Hematopoietic multipotent progenitor cell treated with erythropoietin and hydrocortisone succinate and interleukin-3 and kit ligand, for 15 days (in vitro differentiated cells): ENCODE data around the gene CNOT1.
"Not testable (repeated sequence)": the region's sequence is repeated elsewhere in the genome, so short reads cannot be mapped to it uniquely, and the experiment has no call there.

Source experiments
- DNase-seq: peaks from one replicate; pipeline ENCODE4 v3.0.0-alpha.2; 2015; ENCODE audit warnings: low spot score

Gene CNOT1

DNA sequence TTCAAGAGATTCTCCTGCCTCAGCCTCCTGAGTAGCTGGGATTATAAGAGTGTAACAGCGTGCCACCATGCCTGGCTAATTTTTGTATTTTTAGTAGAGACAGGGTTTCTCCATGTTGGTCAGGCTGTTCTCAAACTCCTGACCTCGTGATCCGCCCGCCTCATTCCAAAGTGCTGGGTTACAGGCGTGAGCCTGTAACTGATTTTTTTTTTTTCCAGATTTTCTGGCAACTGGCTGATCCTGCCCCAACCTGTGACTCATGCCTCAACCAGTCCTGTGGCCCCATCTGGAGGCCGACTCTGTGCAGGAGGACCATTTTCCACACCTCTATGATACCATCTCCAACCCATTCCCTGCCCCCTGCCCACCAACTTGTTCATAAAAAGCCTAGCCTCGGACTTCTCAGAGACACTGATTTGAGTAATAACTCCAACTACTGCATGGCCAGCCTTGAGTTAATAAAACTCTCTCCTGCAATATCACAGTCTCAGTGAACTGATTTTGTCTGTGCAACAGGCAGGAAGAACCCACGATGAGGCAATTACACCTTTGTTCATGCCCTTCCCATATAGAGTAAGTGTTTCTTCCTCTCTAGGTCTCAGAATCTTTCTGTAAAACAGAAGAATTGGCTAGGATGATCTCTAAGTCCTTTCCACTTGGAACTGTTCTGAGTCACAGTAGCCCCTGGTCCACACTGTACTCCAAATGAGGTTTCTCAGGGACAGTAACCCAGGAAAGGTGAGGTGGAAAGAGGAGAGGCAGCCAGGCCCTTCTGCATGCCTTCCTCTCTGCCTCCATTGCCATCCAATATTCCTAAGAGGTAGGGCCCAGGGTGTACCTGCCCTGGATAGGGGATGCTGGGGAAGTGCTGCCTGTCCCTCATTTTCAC lies 8.8 kb upstream of the CNOT1 start:
- no peak for DNase-seq

DNA sequence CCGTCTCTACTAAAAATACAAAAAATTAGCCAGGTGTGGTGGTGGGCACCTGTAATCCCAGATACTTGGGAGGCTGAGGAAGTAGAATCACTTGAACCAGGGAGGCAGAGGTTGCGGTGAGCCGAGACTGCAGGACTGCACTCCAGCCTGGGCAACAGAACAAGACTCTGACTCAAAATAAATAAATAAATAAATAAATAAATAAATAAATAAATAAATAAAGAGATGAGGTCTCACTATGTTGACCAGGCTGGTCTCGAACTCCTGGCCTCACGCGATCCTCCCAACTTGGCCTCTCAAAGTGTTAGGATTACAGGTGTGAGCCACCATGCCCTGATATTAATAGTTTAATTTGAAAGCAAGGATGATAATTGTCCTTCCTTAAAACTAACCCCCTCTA lies 7.4 kb upstream of the CNOT1 start:
- not testable (repeated sequence) for DNase-seq

- no peak for DNase-seq
Observed at GRCh38 chr16:58636466-58636865, 6.8 kb upstream of the CNOT1 start.

- no peak for DNase-seq
Observed at GRCh38 chr16:58635502-58635901, 5.9 kb upstream of the CNOT1 start.

DNA sequence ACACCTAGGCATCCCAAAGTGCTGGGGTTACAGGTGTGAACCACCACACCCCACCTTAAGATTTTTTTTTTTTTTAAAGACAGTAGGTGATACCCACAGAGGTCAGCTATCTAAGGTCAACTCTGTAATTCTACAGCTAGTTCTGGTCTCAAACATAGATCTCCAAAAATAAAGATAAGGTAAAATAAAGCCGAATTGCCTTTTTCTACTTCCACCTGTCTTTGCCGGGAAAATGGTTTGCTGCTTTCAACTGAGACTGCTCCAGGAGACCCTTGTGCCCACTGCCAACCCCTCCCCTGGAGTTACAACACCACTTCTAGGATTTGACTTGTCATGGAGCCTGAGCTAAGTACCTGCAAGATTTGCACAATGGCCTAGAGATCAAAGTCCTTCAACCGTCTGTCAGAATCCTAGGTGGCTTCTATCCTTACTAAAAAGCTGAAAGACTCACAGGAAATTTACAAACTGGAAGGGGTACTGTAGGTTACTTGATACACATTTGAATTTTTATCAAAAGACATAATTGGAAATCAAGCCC lies 4.7 kb upstream of the CNOT1 start:
- no peak for DNase-seq

GRCh38 chr16:58628845-58629732 lies 537 bp downstream of the CNOT1 start:
- DNase-seq, result peak; percentile 57

DNA sequence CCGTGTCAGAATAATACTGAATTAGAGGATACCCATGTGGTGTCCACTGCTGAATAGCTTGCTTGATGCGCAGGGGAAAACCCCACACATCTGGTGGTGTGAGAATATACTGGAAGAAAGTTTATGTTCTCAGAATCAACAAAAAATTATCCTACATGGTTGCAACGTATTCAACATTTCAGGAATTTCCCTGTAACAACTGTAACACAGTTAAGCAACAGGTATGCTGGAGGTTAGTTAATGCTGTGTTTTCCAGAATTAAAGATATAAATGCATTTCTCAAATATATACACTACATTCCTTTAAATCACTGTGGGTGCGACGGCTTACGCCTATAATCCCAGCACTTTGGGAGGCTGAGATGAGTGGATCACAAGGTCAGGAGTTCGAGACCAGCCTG lies 5.4 kb downstream of the CNOT1 start:
- DNase-seq, result no peak

DNA sequence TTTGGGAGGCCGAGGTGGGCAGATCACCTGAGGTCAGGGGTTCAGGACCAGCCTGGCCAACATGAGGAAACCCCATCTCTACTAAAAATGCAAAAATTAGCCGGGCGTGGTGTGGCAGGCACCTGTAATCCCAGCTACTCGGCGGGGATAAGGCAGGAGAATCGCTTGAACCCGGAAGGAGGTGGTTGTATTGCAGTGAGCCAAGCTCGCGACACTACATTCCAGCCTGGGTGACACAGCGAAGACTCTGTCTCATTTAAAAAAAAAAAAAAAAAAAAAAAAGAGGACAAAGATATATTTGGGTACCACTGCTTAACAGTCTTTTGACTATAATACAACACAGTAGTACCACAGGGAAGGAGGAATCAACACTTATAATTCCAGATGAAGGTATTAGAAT lies 9.2 kb downstream of the CNOT1 start:
- no peak for DNase-seq

DNA sequence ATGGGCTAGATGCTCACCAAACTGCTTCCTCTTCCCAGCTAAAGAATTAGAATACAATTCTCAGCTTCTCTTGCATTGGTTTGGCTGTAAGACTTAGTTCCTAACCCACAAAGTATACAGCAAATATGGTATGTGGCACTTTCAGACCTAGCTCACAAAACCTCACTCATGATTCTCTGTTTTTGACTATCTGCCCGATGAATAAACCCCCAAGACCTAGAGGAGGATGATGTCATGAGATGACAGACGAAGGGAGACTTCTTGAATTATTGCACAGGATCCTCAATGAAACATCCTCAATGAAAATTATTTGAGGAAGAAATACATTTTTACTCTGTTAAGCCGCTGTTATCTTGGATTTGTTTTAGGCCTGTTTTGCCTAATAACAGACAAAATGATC lies 14.3 kb downstream of the CNOT1 start:
- DNase-seq, result no peak

DNA sequence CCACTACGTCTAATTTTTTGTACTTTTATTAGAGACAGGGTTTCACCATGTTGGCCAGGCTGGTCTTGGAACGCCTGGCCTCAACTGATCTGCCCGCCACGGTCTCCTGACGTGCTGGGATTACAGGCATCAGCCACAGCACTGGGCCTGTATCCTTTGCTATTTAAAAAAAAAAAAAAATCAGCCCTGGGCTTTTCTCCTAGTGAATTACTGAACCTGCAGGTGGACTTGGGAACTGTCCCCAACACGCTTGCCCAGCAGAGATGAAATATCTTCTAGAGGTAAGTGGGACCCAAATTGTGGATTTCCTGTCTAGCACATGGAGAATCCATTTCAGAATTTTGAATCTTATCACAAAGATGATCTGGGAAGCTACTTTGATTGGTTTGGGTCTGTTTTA lies 14.8 kb downstream of the CNOT1 start:
- no peak for DNase-seq

DNA sequence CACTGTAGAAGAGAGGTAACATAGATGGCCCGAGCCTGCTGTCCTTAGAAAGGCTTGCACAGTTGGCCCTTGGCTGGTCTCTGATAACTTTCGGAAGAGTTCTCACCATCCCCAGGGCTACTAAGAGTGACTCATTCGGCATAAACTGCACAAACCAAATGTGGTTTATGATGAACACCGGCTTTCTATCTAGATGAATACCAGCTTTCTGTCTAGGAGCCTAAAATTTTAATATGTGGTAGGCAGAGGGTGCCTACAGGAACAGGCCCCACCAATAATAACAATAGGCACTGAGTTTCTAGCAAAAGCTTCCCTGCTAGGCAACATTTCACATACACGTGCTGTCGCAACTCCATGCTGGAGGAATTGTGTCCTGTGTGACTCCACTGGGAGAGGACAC lies 15.4 kb downstream of the CNOT1 start:
- DNase-seq, result no peak

GRCh38 chr16:58612965-58613364 lies 16.7 kb downstream of the CNOT1 start:
- DNase-seq, result not testable (repeated sequence)

DNA sequence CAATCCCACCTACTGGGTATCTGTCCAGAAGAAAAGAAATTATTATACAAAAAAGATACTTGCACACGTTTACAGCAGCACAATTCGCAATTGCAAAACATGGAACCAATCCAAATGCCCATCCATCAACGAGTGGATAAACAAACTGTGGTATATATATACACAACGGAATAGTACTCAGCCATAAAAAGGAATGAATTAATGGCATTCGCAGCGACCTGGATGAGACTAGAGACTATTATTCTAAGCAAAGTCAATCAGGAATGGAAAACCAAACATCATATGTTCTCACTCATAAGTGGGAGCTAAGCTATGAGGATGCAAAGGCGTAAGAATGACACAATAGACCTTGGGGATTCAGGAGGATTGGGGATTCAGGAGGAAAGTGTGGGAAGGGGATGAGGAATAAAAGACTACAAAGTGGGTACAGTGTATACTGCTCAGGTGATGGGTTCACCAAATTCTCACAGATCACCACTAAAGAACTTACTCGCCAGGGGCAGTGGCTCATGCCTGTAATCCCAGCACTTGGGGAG lies 21.0 kb downstream of the CNOT1 start:
- no peak for DNase-seq

GRCh38 chr16:58605562-58605961 lies 24.1 kb downstream of the CNOT1 start:
- no peak for DNase-seq

- DNase-seq, result no peak
Observed at GRCh38 chr16:58591083-58591482, 38.5 kb downstream of the CNOT1 start.

GRCh38 chr16:58589326-58589905 lies 40.2 kb downstream of the CNOT1 start:
- DNase-seq, result no peak

DNA sequence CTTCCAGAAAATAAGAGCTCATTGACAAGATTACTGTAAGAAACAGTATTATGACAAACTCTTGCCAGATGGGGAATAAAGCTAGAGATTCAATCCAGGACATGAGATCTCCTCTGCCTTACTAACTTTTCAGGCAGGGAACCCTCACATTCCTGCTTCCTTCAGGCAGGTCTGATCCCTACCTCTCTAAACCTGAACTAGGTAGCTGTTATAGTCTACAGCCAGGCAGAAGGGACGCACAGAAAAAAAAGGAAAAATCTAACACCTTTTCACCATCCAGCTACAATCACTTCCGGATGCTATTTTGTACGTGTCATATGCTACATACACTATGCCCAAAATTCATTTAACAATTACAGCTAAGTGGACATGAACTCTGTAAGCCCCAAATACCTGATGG lies 41.2 kb downstream of the CNOT1 start:
- no peak for DNase-seq

DNA sequence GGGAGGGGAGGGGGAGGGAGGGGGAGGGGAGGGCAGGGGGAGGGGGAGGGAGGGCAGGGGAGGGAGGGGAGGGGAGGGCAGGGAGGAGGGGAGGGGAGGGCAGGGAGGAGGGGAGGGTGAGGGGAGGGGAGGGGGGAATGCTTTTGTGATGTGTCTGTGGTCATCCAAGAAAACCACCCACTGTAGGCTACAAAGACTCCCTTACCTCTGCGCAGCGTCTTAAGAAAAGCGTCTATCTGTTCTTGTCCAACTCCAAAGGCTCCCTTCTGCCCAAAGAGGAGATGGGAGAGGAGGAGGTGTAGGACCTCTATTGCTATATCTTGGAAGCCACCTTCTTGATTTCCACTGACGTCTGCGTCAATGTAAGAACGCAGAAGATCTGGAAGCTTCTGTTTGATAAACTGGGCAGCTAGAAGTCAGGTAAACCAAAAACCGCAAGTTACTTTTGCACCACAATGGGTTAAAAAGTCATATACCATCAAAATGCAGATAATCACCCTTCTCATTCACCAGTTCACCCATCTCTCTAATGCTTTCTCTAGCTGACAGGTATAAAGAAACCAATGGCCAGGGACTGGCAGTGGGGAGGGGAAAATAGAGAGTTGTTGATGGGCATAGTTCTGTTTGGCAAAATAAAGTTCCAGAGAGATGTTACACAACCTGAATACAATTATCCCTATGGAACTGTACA lies 43.1 kb downstream of the CNOT1 start:
- no peak for DNase-seq

DNA sequence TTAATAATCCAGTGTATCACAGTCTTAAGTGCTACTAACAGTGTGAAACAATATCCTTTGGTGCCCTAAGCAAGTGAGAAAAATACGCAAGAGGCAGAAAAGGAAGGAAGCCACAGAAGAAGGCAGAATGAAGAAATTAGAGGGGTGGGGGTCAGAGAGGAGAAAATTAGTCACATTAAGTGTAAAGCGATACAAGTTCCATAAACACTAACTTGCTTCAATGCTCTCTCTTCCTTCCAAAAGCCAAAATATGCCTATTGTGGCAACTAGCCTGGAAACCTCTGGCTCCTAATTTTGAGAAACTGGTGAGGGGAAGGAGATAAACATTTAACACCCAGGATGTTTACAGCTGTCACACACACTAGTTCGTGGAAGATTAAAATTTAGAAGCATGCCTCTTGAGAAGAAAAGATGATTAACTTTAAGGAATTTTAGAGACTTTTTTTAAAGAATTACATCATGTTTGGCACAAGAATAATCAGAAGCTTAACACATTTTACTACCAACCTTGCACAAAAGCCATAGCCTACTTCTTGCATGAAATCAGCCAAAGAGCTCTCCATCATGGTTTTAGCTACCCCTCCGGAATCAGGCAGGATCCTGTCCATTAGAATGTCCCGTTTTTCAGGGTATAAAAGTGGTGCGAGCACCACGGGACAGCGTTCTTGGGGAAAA lies 44.7 kb downstream of the CNOT1 start:
- DNase-seq, result no peak

- DNase-seq, result no peak
Observed at GRCh38 chr16:58582971-58583765, 46.5 kb downstream of the CNOT1 start.
